HepG2 (cell line): ENCODE results near the gene STYXL2. TPM values are rescaled to one million over a fixed set of nuclear protein-coding genes. Genes with fewer than 3 reads are reported as not detected.

Experiments used
- ATAC-seq: fragments of 200-7000 bp; cut with Tn5 transposase; 3 replicates; pipeline ENCODE4 v1.9.1; 2020; ENCODE audit warnings: mild to moderate bottlenecking, moderate library complexity
- BruUV-seq: library from RNA; stranded (reverse); fragments of 400-500 nt; replicated peaks from 2 replicates; lab custom pipeline; 2021; lab: Mats Ljungman, UMichigan
- CTCF ChIA-PET: fragments of 300-600 bp; formaldehyde crosslinking; extraction: SDS; loops from one replicate; lab custom pipeline; 2021; ENCODE audit warnings: low total read pairs, inconsistent platforms, low intra/inter-chr PET ratio; lab: Yijun Ruan, JAX
- POLR2A ChIA-PET: fragments of 350-600 bp; sonication (Branson Sonifier 250); formaldehyde crosslinking; loops from one replicate; lab custom pipeline; 2020; ENCODE audit warnings: antibody characterized with exemption, inconsistent platforms; lab: Yijun Ruan, JAX
- DNase-seq: peaks from one replicate; pipeline ENCODE4 v3.0.0-alpha.2; 2015; ENCODE audit warnings: low spot score
- FAIRE-seq: peaks from 3 replicates; lab custom pipeline; 2011; peaks lifted over from hg19 to GRCh38; lab: Jason Lieb, UNC
- H2AFZ ChIP-seq: one replicate; pipeline ENCODE4 v1.6.1; 2011; ENCODE audit warnings: low read length, inconsistent platforms
- H3K27ac ChIP-seq: fragments of 300-600 bp; 3 replicates; pipeline ENCODE4 v1.8.0; 2011; ENCODE audit warnings: mixed run types, mild to moderate bottlenecking, mixed read lengths, low read length, inconsistent platforms; ENCODE audit not compliant: insufficient read depth; ENCODE audit errors: extremely low read length
- H3K27me3 ChIP-seq, 2 experiments: fragments of 200-600 bp in 1 of 2; 2 replicates in 1 of 2; 3 replicates in 1 of 2; pipeline versions ENCODE4 v1.6.0 to v1.8.0; 2011; ENCODE audit warnings: low read length in 2 of 2, mild to moderate bottlenecking in 2 of 2, moderate library complexity in 2 of 2, inconsistent platforms in 1 of 2; ENCODE audit not compliant: insufficient read depth in 2 of 2, control insufficient read depth in 1 of 2
- H3K36me3 ChIP-seq, 2 experiments: fragments of 200-600 bp in 1 of 2; replicated peaks in 1 of 2; 2 replicates in 1 of 2; 3 replicates in 1 of 2; pipeline versions ENCODE4 v1.5.1 to v1.8.0; 2011; ENCODE audit warnings: low read length in 2 of 2, inconsistent platforms in 1 of 2; ENCODE audit not compliant: insufficient read depth in 2 of 2, control insufficient read depth in 1 of 2
- H3K4me1 ChIP-seq: 2 replicates; pipeline ENCODE4 v1.5.1; 2012; ENCODE audit warnings: low read length, inconsistent platforms; ENCODE audit not compliant: insufficient read depth
- H3K4me2 ChIP-seq: 2 replicates; pipeline ENCODE4 v1.6.0; 2011; ENCODE audit warnings: low read depth, low read length, inconsistent platforms
- H3K4me3 ChIP-seq, 3 experiments: fragments of 200-600 bp in 1 of 3; sonication (generic), shearing (Covaris generic) in 1 of 3; replicated peaks in 1 of 3; 2 replicates each; pipeline ENCODE4 v1.5.1; 2011 to 2016; ENCODE audit warnings: low read length in 3 of 3, inconsistent platforms in 2 of 3, low read depth in 2 of 3, mild to moderate bottlenecking in 2 of 3, control low read depth in 1 of 3, mixed read lengths in 1 of 3; ENCODE audit not compliant: insufficient read depth in 1 of 3
- H3K79me2 ChIP-seq: one replicate; pipeline ENCODE4 v1.6.1; 2011; ENCODE audit warnings: low read length, inconsistent platforms; ENCODE audit not compliant: insufficient read depth
- H3K9ac ChIP-seq: 2 replicates; pipeline ENCODE4 v1.6.0; 2011; ENCODE audit warnings: mild to moderate bottlenecking, low read depth, low read length, inconsistent platforms; ENCODE audit not compliant: insufficient read depth
- H3K9me3 ChIP-seq: 2 replicates; pipeline ENCODE4 v1.5.1; 2012; ENCODE audit warnings: mild to moderate bottlenecking, low read length
- H4K20me1 ChIP-seq: 2 replicates; pipeline ENCODE4 v1.6.0; 2011; ENCODE audit warnings: inconsistent platforms, mild to moderate bottlenecking, low read length, moderate library complexity; ENCODE audit not compliant: insufficient read depth
- ARID2 ChIP-seq: sonication (generic); formaldehyde crosslinking; IDR thresholded peaks from 2 replicates; pipeline ENCODE4 v1.8.1; 2022; ENCODE audit warnings: mild to moderate bottlenecking, missing genetic modification reagents, borderline replicate concordance
- JDP2 ChIP-seq: sonication (generic); formaldehyde crosslinking; IDR thresholded peaks from 2 replicates; pipeline ENCODE4 v1.8.1; 2022; ENCODE audit warnings: missing genetic modification reagents, borderline replicate concordance
- MIER3 ChIP-seq: IDR thresholded peaks from 2 replicates; pipeline ENCODE4 v1.6.1; 2016; ENCODE audit warnings: missing compliant biosample characterization, borderline replicate concordance
- PATZ1 ChIP-seq: sonication (generic); formaldehyde crosslinking; IDR thresholded peaks from 2 replicates; pipeline ENCODE4 v1.4.0; 2020; ENCODE audit warnings: missing genetic modification reagents
- PCBP1 ChIP-seq: fragments of 200-400 bp; formaldehyde crosslinking; IDR thresholded peaks from 2 replicates; pipeline ENCODE4 v1.6.1; 2017; ENCODE audit warnings: mild to moderate bottlenecking, low read depth, low read length, borderline replicate concordance
- SNAPC4 ChIP-seq: sonication (generic); formaldehyde crosslinking; IDR thresholded peaks from 2 replicates; pipeline ENCODE4 v1.4.0; 2020; ENCODE audit warnings: mild to moderate bottlenecking, missing genetic modification reagents
- YEATS2 ChIP-seq: sonication (generic); formaldehyde crosslinking; IDR thresholded peaks from 2 replicates; pipeline ENCODE4 v1.4.0; 2020; ENCODE audit warnings: missing genetic modification reagents, borderline replicate concordance
- ZBTB7B ChIP-seq: sonication (generic); formaldehyde crosslinking; IDR thresholded peaks from 2 replicates; pipeline ENCODE4 v1.4.0; 2020; ENCODE audit warnings: missing genetic modification reagents
- ZNF382 ChIP-seq: sonication (generic); formaldehyde crosslinking; IDR thresholded peaks from 2 replicates; pipeline ENCODE4 v1.5.0; 2020; ENCODE audit warnings: missing genetic modification reagents, mild to moderate bottlenecking, borderline replicate concordance
- ZNF614 ChIP-seq: IDR thresholded peaks from 2 replicates; pipeline ENCODE4 v1.6.1; 2018; ENCODE audit warnings: missing biosample characterization, missing genetic modification reagents, inconsistent platforms, borderline replicate concordance
- in situ Hi-C: cut with HindIII; loops from 2 replicates; pipeline ENCODE4 v1.10.0; 2017; ENCODE audit warnings: low pct_unique_long_range_greater_than_20kb; ENCODE audit not compliant: extremely low pct_ligation_motif_present
- intact Hi-C: fragments of 100-400 bp; cut with micrococcal nuclease; formaldehyde crosslinking; loops from one replicate; pipeline ENCODE4 v1.10.0; 2022; ENCODE audit not compliant: unreplicated experiment
- polyA plus RNA-seq, 8 experiments: library from polyadenylated mRNA; depleted of rRNA in 3 of 8; stranded (reverse) in 7 of 8; unstranded in 1 of 8; fragments of >200 nt; fragmentation: Illumina TruSeq in 4 of 8; extraction: Trizol in 4 of 8; gene quantifications; 2 replicates each; pipeline versions ENCODE4 v1.2.1 to v1.2.3, GENCODE V29; 2011 to 2016; ENCODE audit warnings: low read depth in 4 of 8, missing spikeins in 1 of 8, mixed read lengths in 1 of 8; ENCODE audit not compliant: insufficient read depth in 1 of 8
- total RNA-seq, 5 experiments: library from RNA; depleted of rRNA; stranded (reverse); fragments of >200 nt; fragmentation: Illumina TruSeq; extraction: Trizol; gene quantifications; 2 replicates each; pipeline ENCODE4 v1.2.3, GENCODE V29; 2016; ENCODE audit warnings: low read depth in 1 of 5
- TF ChIP-seq, protein P1 (sequence below): sonication (generic); formaldehyde crosslinking; IDR thresholded peaks from 2 replicates; pipeline ENCODE4 v1.4.0; 2020; ENCODE audit warnings: missing genetic modification reagents

The STYXL2 gene
- total and polyA plus RNA-seq, 2 of the 13 experiments (the other 11 are each of a cell fraction or from before 2014, with no cell fraction given), result not detected

GRCh38 chr1:167084757-167085156, 9.1 kb upstream of the STYXL2 start:
- DNase-seq, result no peak
- intact Hi-C loops (loop anchor here (10.0 kb wide), 1 partner anchor 620 kb away; no protein-coding TSS in a partner anchor), in situ Hi-C loops (no loop called here)
- H2AFZ ChIP-seq, result no peak overlapping the region
- ChIA-PET POLR2A (no interaction called here), CTCF (no interaction called here)
- no peak overlapping the region for H3K4me3 ChIP-seq
- BruUV-seq, result no TSS peak
- no peaks in the 10 kb centered on the region for H4K20me1 ChIP-seq
- ATAC-seq, result no peak
- no peaks in the 10 kb centered on the region for H3K79me2 ChIP-seq
- no peak overlapping the region for H3K27ac ChIP-seq
- peaks cover 14% of the 10 kb centered on the region for H3K4me1 ChIP-seq
- FAIRE-seq, result no peak
- no peaks in the 10 kb centered on the region for H3K9me3 ChIP-seq
- peaks cover 6 to 24% of the 10 kb centered on the region in 2 experiments; a peak in 3 of 5 replicates for H3K27me3 ChIP-seq
- H3K36me3 ChIP-seq, result no peaks in the 10 kb centered on the region
- no peak overlapping the region for H3K9ac ChIP-seq
- TF ChIP-seq ZBTB7B, result no peak
- no peak for TF ChIP-seq YEATS2 (CRISPR knock-in tag)
- no peak for TF ChIP-seq SNAPC4 (CRISPR knock-in tag)
- TF ChIP-seq, protein P1, sequence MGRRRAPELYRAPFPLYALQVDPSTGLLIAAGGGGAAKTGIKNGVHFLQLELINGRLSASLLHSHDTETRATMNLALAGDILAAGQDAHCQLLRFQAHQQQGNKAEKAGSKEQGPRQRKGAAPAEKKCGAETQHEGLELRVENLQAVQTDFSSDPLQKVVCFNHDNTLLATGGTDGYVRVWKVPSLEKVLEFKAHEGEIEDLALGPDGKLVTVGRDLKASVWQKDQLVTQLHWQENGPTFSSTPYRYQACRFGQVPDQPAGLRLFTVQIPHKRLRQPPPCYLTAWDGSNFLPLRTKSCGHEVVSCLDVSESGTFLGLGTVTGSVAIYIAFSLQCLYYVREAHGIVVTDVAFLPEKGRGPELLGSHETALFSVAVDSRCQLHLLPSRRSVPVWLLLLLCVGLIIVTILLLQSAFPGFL (CRISPR knock-in tag), result no peak
- TF ChIP-seq MIER3 (CRISPR knock-in tag), result no peak
- TF ChIP-seq PCBP1, result no peak
- TF ChIP-seq ARID2 (CRISPR knock-in tag), result no peak
- no peak for TF ChIP-seq ZNF382 (CRISPR knock-in tag)
- TF ChIP-seq JDP2 (CRISPR knock-in tag), result no peak
- TF ChIP-seq ZNF614, result no peak
- TF ChIP-seq PATZ1 (CRISPR knock-in tag), result no peak
- TF ChIP-seq, all 625 proteins: peak for 0
- no peak overlapping the region for H3K4me2 ChIP-seq
